Subcutaneous abdominal adipose tissue (tissue), 5 donors: ENCODE measurements around the gene CLCN6.

Source experiments
- H3K27ac ChIP-seq: one replicate; pipeline ENCODE4 v1.7.0; 2013; ENCODE audit warnings: low read depth, mild to moderate bottlenecking, inconsistent platforms, low read length, moderate library complexity
- H3K27me3 ChIP-seq, 5 donors: one replicate each; pipeline ENCODE4 v1.7.0; 2013; ENCODE audit warnings: low read length in 5 of 5, inconsistent platforms in 1 of 5; ENCODE audit not compliant: control insufficient read depth in 5 of 5, insufficient read depth in 4 of 5
- H3K36me3 ChIP-seq, 5 donors: one replicate each; pipeline ENCODE4 v1.7.0; 2013; ENCODE audit warnings: low read length in 5 of 5; ENCODE audit not compliant: control insufficient read depth in 5 of 5, insufficient read depth in 5 of 5
- H3K4me1 ChIP-seq, 5 donors: one replicate each; pipeline ENCODE4 v1.7.0; 2013; ENCODE audit warnings: low read length in 5 of 5, mild to moderate bottlenecking in 3 of 5, moderate library complexity in 1 of 5; ENCODE audit not compliant: control insufficient read depth in 5 of 5, insufficient read depth in 5 of 5
- H3K4me3 ChIP-seq, 5 donors: one replicate each; pipeline ENCODE4 v1.7.0; 2013; ENCODE audit warnings: low read length in 5 of 5, low read depth in 1 of 5
- H3K9ac ChIP-seq, 5 donors: one replicate each; pipeline ENCODE4 v1.7.0; 2013; ENCODE audit warnings: low read length in 5 of 5, mild to moderate bottlenecking in 4 of 5, moderate library complexity in 3 of 5
- H3K9me3 ChIP-seq, 5 donors: one replicate each; pipeline ENCODE4 v1.7.0; 2013; ENCODE audit warnings: low read length in 5 of 5; ENCODE audit not compliant: control insufficient read depth in 5 of 5
- donor health status: healthy.
- donor health status: healthy.
- donor health status: healthy.
- donor health status: healthy.
- donor health status: healthy.

Gene CLCN6

GRCh38 chr1:11786168-11786567 is 19.8 kb upstream of the CLCN6 start:
- H3K9me3 ChIP-seq, result no peaks in the 10 kb centered on the region
- H3K27me3 ChIP-seq, result peaks cover 0 to 2% (median 0%) of the 10 kb centered on the region in 5 donors
- H3K36me3 ChIP-seq, result peaks cover 0 to 14% (median 6%) of the 10 kb centered on the region in 5 donors
- H3K27ac ChIP-seq, result no peak overlapping the region
- H3K9ac ChIP-seq, result no peak overlapping the region
- no peak overlapping the region for H3K4me3 ChIP-seq
- H3K4me1 ChIP-seq, result peaks cover 19 to 68% (median 53%) of the 10 kb centered on the region in 5 donors

GRCh38 chr1:11787251-11787803 is 18.7 kb upstream of the CLCN6 start:
- H3K27ac ChIP-seq, result peak overlapping the region; percentile 93
- H3K9ac ChIP-seq, result peak overlapping the region in 2 of 5 donors; percentile 6 to 35
- peaks cover 23 to 80% (median 61%) of the 10 kb centered on the region in 5 donors for H3K4me1 ChIP-seq
- no peaks in the 10 kb centered on the region for H3K9me3 ChIP-seq
- peak overlapping the region in 3 of 5 donors; percentile 4 to 45 (median 39) for H3K4me3 ChIP-seq
- H3K27me3 ChIP-seq, result peaks cover 0 to 2% (median 0%) of the 10 kb centered on the region in 5 donors
- peaks cover 0 to 22% (median 15%) of the 10 kb centered on the region in 5 donors for H3K36me3 ChIP-seq

- Histone ChIP-seq H3K9ac (peak overlapping the region in 1 of 5 donors; percentile 48), H3K36me3 (peaks cover 0 to 28% (median 20%) of the 10 kb centered on the region in 5 donors), H3K27ac (peak overlapping the region; percentile 93), H3K27me3 (peaks cover 0 to 2% (median 0%) of the 10 kb centered on the region in 5 donors), H3K4me3 (peak overlapping the region in 1 of 5 donors; percentile 39), H3K9me3 (no peaks in the 10 kb centered on the region), H3K4me1 (peaks cover 22 to 80% (median 61%) of the 10 kb centered on the region in 5 donors)
These were observed 18.1 kb upstream of the CLCN6 start for GRCh38 chr1:11787804-11788436.

GRCh38 chr1:11788549-11789053 is 17.4 kb upstream of the CLCN6 start:
- peak overlapping the region; percentile 93 for H3K27ac ChIP-seq
- H3K36me3 ChIP-seq, result peaks cover 0 to 33% (median 21%) of the 10 kb centered on the region in 5 donors
- H3K9ac ChIP-seq, result peak overlapping the region in 1 of 5 donors; percentile 48
- H3K4me1 ChIP-seq, result peaks cover 21 to 80% (median 61%) of the 10 kb centered on the region in 5 donors
- H3K9me3 ChIP-seq, result no peaks in the 10 kb centered on the region
- no peak overlapping the region for H3K4me3 ChIP-seq
- peaks cover 0 to 2% (median 0%) of the 10 kb centered on the region in 5 donors for H3K27me3 ChIP-seq

- H3K4me3 ChIP-seq, result peak overlapping the region in 1 of 5 donors; percentile 19
- H3K4me1 ChIP-seq, result peaks cover 21 to 76% (median 61%) of the 10 kb centered on the region in 5 donors
- peaks cover 0 to 41% (median 29%) of the 10 kb centered on the region in 5 donors for H3K36me3 ChIP-seq
- H3K27me3 ChIP-seq, result peaks cover 0 to 2% (median 0%) of the 10 kb centered on the region in 5 donors
- H3K27ac ChIP-seq, result peak overlapping the region; percentile 93
- no peaks in the 10 kb centered on the region for H3K9me3 ChIP-seq
- peak overlapping the region in 4 of 5 donors; percentile 25 to 82 (median 48) for H3K9ac ChIP-seq
These were observed 16.6 kb upstream of the CLCN6 start for GRCh38 chr1:11789126-11790067.

- H3K4me3 ChIP-seq, result peak overlapping the region in 4 of 5 donors; percentile 8 to 58 (median 34)
- peak overlapping the region; percentile 25 to 82 (median 33) for H3K9ac ChIP-seq
- H3K4me1 ChIP-seq, result peaks cover 21 to 67% (median 53%) of the 10 kb centered on the region in 5 donors
- H3K27ac ChIP-seq, result peak overlapping the region; percentile 93
- peaks cover 0 to 49% (median 38%) of the 10 kb centered on the region in 5 donors for H3K36me3 ChIP-seq
- H3K27me3 ChIP-seq, result no peaks in the 10 kb centered on the region
- H3K9me3 ChIP-seq, result no peaks in the 10 kb centered on the region
These were observed 15.7 kb upstream of the CLCN6 start for GRCh38 chr1:11790101-11790879.

- H3K27me3 ChIP-seq, result no peaks in the 10 kb centered on the region
- peaks cover 0 to 58% (median 46%) of the 10 kb centered on the region in 5 donors for H3K36me3 ChIP-seq
These were observed 14.9 kb upstream of the CLCN6 start for GRCh38 chr1:11790880-11791715.

GRCh38 chr1:11792106-11792505 is 13.9 kb upstream of the CLCN6 start:
- Histone ChIP-seq H3K27ac (peak overlapping the region; percentile 96), H3K4me1 (peaks cover 21 to 64% (median 52%) of the 10 kb centered on the region in 5 donors), H3K4me3 (no peak overlapping the region), H3K9me3 (no peaks in the 10 kb centered on the region), H3K27me3 (no peaks in the 10 kb centered on the region), H3K9ac (peak overlapping the region in 1 of 5 donors; percentile 78), H3K36me3 (peaks cover 0 to 63% (median 50%) of the 10 kb centered on the region in 5 donors)

More at GRCh38 chr1:11790880-11791715, 14.9 kb upstream of the CLCN6 start:
- Histone ChIP-seq H3K4me3 (peak overlapping the region in 4 of 5 donors; percentile 8 to 58 (median 34)), H3K27ac (peak overlapping the region; percentile 96), H3K9ac (peak overlapping the region in 4 of 5 donors; percentile 9 to 78 (median 35)), H3K9me3 (no peaks in the 10 kb centered on the region), H3K4me1 (peaks cover 21 to 62% (median 50%) of the 10 kb centered on the region in 5 donors)
